ENCODE measurements around the gene TCL1B. TPM values are rescaled to one million over a fixed set of nuclear protein-coding genes. Genes with fewer than 3 reads are reported as not detected.
A peak's percentile ranks its signal among the peaks of the same experiment; 100 is the strongest.

Gene TCL1B
- total RNA-seq, 4 donors from 2014 or later: not detected

- H3K9me3 ChIP-seq: no peaks in the 10 kb centered on the region
- H3K27me3 ChIP-seq: peaks cover 0 to 48% (median 0%) of the 10 kb centered on the region in 4 donors
- no peak overlapping the region for H3K4me3 ChIP-seq
- intact Hi-C loops (cut with DNase I): no loop called here
- no peak for DNase-seq (ENCODE audit: extremely low spot score)
- no peak overlapping the region for H3K27ac ChIP-seq (replicated peaks in 1 of 4)
- 86% methylated on average over 4 of the region's 4 CpGs for WGBS
- no peaks in the 10 kb centered on the region for H3K36me3 ChIP-seq
- H3K4me1 ChIP-seq: no peaks in the 10 kb centered on the region
- TF ChIP-seq EP300 (IDR thresholded peaks at IDR 0.05): no peak
- TF ChIP-seq POLR2A (IDR thresholded peaks at IDR 0.05; ENCODE audit: low read depth): no peak
- TF ChIP-seq CTCF (IDR thresholded peaks at IDR 0.05): no peak
- TF ChIP-seq POLR2AphosphoS5 (IDR thresholded peaks at IDR 0.05): no peak
These were observed 19.3 kb downstream of the TCL1B start for GRCh38 chr14:95705518-95705917.

GRCh38 chr14:95707327-95707726 lies 21.1 kb downstream of the TCL1B start:
- no peak for TF ChIP-seq POLR2AphosphoS5 (IDR thresholded peaks at IDR 0.05)
- Histone ChIP-seq H3K4me1 (no peaks in the 10 kb centered on the region), H3K4me3 (no peak overlapping the region), H3K27ac (replicated peaks in 1 of 4) (no peak overlapping the region), H3K27me3 (peaks cover 0 to 37% (median 0%) of the 10 kb centered on the region in 4 donors), H3K36me3 (no peaks in the 10 kb centered on the region), H3K9me3 (no peaks in the 10 kb centered on the region)
- WGBS: 78% methylated on average over 5 of the region's 5 CpGs
- no peak for DNase-seq (ENCODE audit: extremely low spot score)
- intact Hi-C loops (cut with DNase I): no loop called here

DNA sequence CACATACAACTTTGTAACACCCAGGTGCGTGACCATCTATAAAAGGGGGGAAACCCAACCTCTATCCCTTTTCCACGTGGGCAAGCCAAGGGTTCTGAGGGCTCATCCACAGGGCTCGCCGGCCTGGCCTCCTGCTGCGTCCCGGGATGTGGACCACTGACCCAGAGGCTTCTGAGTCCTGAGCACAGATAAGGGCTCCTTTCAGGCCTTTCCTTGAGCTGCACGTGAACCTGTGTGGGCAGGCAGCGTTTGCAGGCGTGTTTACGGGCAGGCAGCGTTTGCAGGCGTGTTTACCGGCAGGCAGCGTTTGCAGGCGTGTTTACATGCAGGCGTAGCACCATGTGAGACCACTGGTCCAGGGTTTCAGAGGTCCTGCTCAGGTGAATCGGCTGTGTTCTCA lies 23.9 kb downstream of the TCL1B start:
- intact Hi-C loops (cut with DNase I): no loop called here
- DNase-seq (ENCODE audit: extremely low spot score): no peak
- TF ChIP-seq POLR2A (IDR thresholded peaks at IDR 0.05; ENCODE audit: low read depth) (no peak), EP300 (IDR thresholded peaks at IDR 0.05) (no peak), POLR2AphosphoS5 (IDR thresholded peaks at IDR 0.05) (no peak), CTCF (IDR thresholded peaks at IDR 0.05) (no peak)
- H3K4me3 ChIP-seq: no peak overlapping the region
- H3K27me3 ChIP-seq: peaks cover 0 to 39% (median 4%) of the 10 kb centered on the region in 4 donors
- H3K27ac ChIP-seq (replicated peaks in 1 of 4): no peak overlapping the region
- 80% methylated on average over 9 of the region's 17 CpGs for WGBS
- H3K36me3 ChIP-seq: no peaks in the 10 kb centered on the region
- no peaks in the 10 kb centered on the region for H3K4me1 ChIP-seq
- H3K9me3 ChIP-seq: no peaks in the 10 kb centered on the region

- no peak overlapping the region for H3K4me3 ChIP-seq
- H3K27me3 ChIP-seq: peaks cover 0 to 36% (median 4%) of the 10 kb centered on the region in 4 donors
- no peaks in the 10 kb centered on the region for H3K4me1 ChIP-seq
- WGBS: 74% methylated on average over 9 of the region's 9 CpGs
- intact Hi-C loops (cut with DNase I): no loop called here
- H3K36me3 ChIP-seq: no peaks in the 10 kb centered on the region
- no peak overlapping the region for H3K27ac ChIP-seq (replicated peaks in 1 of 4)
- DNase-seq (ENCODE audit: extremely low spot score): peak; percentile 68
- no peak for TF ChIP-seq POLR2A (IDR thresholded peaks at IDR 0.05; ENCODE audit: low read depth)
- TF ChIP-seq POLR2AphosphoS5 (IDR thresholded peaks at IDR 0.05): no peak
- no peak for TF ChIP-seq CTCF (IDR thresholded peaks at IDR 0.05)
- no peak for TF ChIP-seq EP300 (IDR thresholded peaks at IDR 0.05)
- no peaks in the 10 kb centered on the region for H3K9me3 ChIP-seq
These were observed 25.4 kb downstream of the TCL1B start for GRCh38 chr14:95711476-95712176.

DNA sequence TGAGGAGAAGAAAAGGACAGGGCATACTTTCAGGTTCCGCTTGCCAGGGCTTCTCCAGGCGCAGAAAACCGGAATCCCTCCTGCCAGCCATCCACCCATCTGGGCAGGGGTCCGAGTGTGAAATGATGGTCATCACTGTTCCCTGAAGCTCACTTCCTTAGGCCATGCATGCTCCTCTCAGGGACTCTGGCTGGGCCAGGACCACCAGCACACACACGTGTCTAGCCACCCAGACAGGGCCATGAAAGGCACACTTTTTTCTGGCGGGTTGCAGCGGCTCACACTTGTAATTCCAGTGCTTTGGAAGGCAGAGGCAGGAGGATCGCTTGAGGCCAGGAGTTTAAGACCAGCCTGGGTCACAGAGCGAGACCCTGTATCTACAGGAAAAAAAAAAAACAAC lies 26.2 kb downstream of the TCL1B start:
- intact Hi-C loops (cut with DNase I): no loop called here
- 93% methylated on average over 9 of the region's 9 CpGs for WGBS
- peaks cover 0 to 36% (median 4%) of the 10 kb centered on the region in 4 donors for H3K27me3 ChIP-seq

More for the DNA sequence above, 26.2 kb downstream of the TCL1B start:
- Histone ChIP-seq H3K4me1 (no peaks in the 10 kb centered on the region), H3K9me3 (no peaks in the 10 kb centered on the region), H3K4me3 (no peak overlapping the region), H3K27ac (replicated peaks in 1 of 4) (no peak overlapping the region), H3K36me3 (no peaks in the 10 kb centered on the region)
- no peak for TF ChIP-seq POLR2A (IDR thresholded peaks at IDR 0.05; ENCODE audit: low read depth)
- no peak for TF ChIP-seq POLR2AphosphoS5 (IDR thresholded peaks at IDR 0.05)
- TF ChIP-seq EP300 (IDR thresholded peaks at IDR 0.05): no peak
- TF ChIP-seq CTCF (IDR thresholded peaks at IDR 0.05): no peak
- peak; percentile 80 for DNase-seq (ENCODE audit: extremely low spot score)
